ENCODE data around the gene EDDM3A.

GRCh38 chr14:20714593-20715250 lies 31.0 kb upstream of the EDDM3A start:
- TF ChIP-seq CTCF (IDR thresholded peaks at IDR 0.05; ENCODE audit: poor library complexity) (no peak), EZH2 (IDR thresholded peaks at IDR 0.05; ENCODE audit: borderline replicate concordance) (no peak)

Measured in hepatocyte (in vitro differentiated cells).